Measurements from ENCODE around the gene HIBADH.
"Not testable (repeated sequence)": the region's sequence is repeated elsewhere in the genome, so short reads cannot be mapped to it uniquely, and the experiment has no call there.

Gene HIBADH

DNA sequence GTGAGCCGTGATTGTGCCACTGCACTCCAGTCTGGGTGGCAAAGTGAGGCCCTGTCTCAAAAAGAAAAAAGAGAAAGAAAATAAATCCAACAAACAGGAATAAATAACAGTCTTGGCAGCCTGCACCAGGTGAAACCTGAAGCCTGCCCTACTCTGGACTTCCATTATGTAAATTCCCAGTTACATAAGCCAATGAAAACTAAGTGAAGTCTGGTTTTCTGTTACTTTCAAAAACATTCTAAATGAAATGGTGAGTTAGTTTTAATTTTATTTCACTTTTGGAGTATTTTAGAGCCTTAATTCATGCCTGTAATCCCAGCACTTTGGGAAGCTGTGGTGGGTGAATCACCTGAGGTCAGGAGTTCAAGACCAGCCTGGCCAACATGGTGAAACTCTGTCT is 22.5 kb upstream of the HIBADH start:
- Histone ChIP-seq H3K4me3 (ENCODE audit: low read length in 2 of 2) (no peak overlapping the region), H3K36me3 (ENCODE audit: control insufficient read depth in 2 of 2, insufficient read depth in 2 of 2, low read length in 2 of 2) (no peaks in the 10 kb centered on the region), H3K27ac (ENCODE audit: low read depth in 2 of 2, low read length in 2 of 2) (no peak overlapping the region), H3K9ac (ENCODE audit: low read depth in 1 of 2, low read length in 2 of 2) (no peak overlapping the region), H3K4me1 (ENCODE audit: control insufficient read depth in 2 of 2, insufficient read depth in 2 of 2, low read length in 2 of 2) (no peaks in the 10 kb centered on the region), H3K27me3 (ENCODE audit: control insufficient read depth in 2 of 2, insufficient read depth in 2 of 2, low read length in 2 of 2) (no peaks in the 10 kb centered on the region), H3K9me3 (ENCODE audit: control insufficient read depth in 2 of 2, low read length in 2 of 2) (no peaks in the 10 kb centered on the region)

DNA sequence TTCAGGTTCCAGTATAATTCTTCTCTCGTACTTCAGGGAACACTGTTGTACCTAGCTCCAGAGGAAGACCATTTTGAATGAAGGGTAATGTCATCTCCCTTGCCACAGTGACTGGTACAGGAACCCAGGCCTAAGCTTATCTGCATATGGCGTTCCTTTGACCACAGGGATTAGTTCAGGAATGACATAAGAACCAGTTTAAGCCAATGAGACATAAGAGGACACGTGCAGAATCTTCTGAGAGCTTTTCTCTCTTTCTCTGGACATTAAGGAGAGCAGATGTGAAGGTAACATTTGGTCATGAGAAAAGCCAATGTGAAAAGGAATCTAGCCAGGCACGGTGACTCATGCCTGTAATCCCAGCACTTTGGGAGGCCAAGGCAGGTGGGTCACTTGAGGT is 21.8 kb upstream of the HIBADH start:
- Histone ChIP-seq H3K9me3 (ENCODE audit: control insufficient read depth in 2 of 2, low read length in 2 of 2) (no peaks in the 10 kb centered on the region), H3K36me3 (ENCODE audit: control insufficient read depth in 2 of 2, insufficient read depth in 2 of 2, low read length in 2 of 2) (no peaks in the 10 kb centered on the region), H3K4me1 (ENCODE audit: control insufficient read depth in 2 of 2, insufficient read depth in 2 of 2, low read length in 2 of 2) (no peaks in the 10 kb centered on the region), H3K4me3 (ENCODE audit: low read length in 2 of 2) (no peak overlapping the region), H3K27ac (ENCODE audit: low read depth in 2 of 2, low read length in 2 of 2) (no peak overlapping the region), H3K27me3 (ENCODE audit: control insufficient read depth in 2 of 2, insufficient read depth in 2 of 2, low read length in 2 of 2) (no peaks in the 10 kb centered on the region), H3K9ac (ENCODE audit: low read depth in 1 of 2, low read length in 2 of 2) (no peak overlapping the region)

DNA sequence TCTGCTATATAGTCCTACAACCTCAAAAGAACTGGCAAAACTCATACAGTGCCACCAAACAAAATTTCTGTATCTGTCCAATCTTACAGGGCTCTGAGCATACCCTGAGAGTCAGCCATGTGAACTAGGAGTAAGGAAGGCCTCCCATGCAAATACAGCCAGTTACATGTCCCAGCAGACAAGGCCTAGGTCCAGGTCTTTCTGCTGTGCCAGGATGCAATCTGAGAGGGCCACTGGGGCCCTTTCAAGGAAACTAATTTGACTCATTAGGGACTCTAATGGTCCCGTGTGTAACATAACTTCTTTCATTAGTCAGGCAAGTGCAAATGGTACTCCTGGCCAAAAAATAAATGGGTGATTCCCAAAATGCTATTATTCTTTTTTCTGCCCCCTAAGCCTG is 17.9 kb upstream of the HIBADH start:
- no peaks in the 10 kb centered on the region for H3K36me3 ChIP-seq (ENCODE audit: control insufficient read depth in 2 of 2, insufficient read depth in 2 of 2, low read length in 2 of 2)
- H3K27ac ChIP-seq (ENCODE audit: low read depth in 2 of 2, low read length in 2 of 2), result no peak overlapping the region
- H3K4me1 ChIP-seq (ENCODE audit: control insufficient read depth in 2 of 2, insufficient read depth in 2 of 2, low read length in 2 of 2), result peaks cover 4 to 12% of the 10 kb centered on the region in 2 donors
- H3K4me3 ChIP-seq (ENCODE audit: low read length in 2 of 2), result no peak overlapping the region
- H3K9me3 ChIP-seq (ENCODE audit: control insufficient read depth in 2 of 2, low read length in 2 of 2), result no peaks in the 10 kb centered on the region
- no peaks in the 10 kb centered on the region for H3K27me3 ChIP-seq (ENCODE audit: control insufficient read depth in 2 of 2, insufficient read depth in 2 of 2, low read length in 2 of 2)
- H3K9ac ChIP-seq (ENCODE audit: low read depth in 1 of 2, low read length in 2 of 2), result no peak overlapping the region

DNA sequence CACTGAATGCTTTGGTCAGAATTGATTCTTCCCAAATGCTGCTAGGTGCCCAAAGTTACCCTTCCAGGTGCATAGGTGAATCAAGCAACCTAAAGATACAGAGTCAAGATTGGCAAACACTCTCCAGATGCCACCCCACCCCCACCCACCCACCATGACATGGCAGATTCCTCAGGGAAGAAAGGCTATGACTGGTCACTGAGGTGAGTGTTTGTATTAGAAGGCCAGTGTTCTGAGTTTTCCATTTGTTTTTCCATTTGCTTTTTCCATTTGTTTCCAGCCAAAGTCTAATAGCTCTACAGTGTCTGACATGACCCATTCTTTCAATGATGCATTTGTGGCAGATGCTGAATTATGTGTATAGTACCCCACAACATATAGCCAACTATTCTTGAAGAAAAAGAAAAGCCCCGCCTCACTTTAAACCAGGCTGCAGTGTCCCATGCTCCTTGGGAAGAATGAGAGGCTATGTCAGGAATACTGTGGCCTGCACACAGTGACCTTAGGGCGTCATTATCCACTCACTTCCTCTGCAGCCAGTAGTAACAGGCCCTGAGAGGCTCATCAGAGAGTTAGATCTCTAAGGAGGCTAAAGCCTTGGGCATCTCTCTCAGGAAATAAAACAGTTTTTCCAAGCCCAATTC is 16.1 kb upstream of the HIBADH start:
- Histone ChIP-seq H3K9ac (ENCODE audit: low read depth in 1 of 2, low read length in 2 of 2) (no peak overlapping the region), H3K27ac (ENCODE audit: low read depth in 2 of 2, low read length in 2 of 2) (peak overlapping the region; percentile 67 to 80), H3K27me3 (ENCODE audit: control insufficient read depth in 2 of 2, insufficient read depth in 2 of 2, low read length in 2 of 2) (no peaks in the 10 kb centered on the region), H3K9me3 (ENCODE audit: control insufficient read depth in 2 of 2, low read length in 2 of 2) (no peaks in the 10 kb centered on the region), H3K36me3 (ENCODE audit: control insufficient read depth in 2 of 2, insufficient read depth in 2 of 2, low read length in 2 of 2) (no peaks in the 10 kb centered on the region), H3K4me1 (ENCODE audit: control insufficient read depth in 2 of 2, insufficient read depth in 2 of 2, low read length in 2 of 2) (peaks cover 4 to 12% of the 10 kb centered on the region in 2 donors), H3K4me3 (ENCODE audit: low read length in 2 of 2) (no peak overlapping the region)

DNA sequence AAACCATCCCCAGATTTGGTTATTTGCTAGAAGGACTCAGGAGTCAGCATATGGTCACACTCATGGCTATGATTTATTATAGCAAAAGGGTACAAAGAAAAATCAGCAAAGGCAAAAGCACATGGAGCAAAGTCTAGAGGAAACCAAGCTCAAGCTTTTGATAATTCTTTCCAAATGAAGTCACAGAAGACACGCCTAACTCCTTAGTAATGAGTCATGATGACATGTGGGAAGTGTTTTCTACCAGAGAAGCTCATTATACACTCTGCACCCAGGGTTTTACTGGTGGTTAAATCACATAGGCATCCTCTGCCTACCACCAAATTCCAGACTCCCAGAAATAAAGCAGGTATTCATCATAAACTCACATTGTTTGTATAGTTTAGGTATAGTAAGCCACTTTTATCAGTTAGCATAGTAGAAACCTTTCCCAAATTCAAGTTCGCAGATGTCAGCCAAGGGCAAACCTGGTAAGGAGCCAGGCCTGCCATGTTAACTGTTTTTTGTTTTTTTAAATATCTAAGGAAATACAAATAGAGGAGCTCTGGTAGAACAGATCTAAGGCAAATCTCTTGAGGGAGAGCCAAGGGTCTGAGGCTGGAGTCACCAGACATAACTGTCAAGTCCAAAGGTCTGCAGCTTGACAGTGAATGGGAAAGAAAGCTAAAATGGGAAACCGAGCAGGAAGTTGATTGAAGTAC is 15.4 kb upstream of the HIBADH start:
- H3K27ac ChIP-seq (ENCODE audit: low read depth in 2 of 2, low read length in 2 of 2), result peak overlapping the region; percentile 67 to 80

DNA sequence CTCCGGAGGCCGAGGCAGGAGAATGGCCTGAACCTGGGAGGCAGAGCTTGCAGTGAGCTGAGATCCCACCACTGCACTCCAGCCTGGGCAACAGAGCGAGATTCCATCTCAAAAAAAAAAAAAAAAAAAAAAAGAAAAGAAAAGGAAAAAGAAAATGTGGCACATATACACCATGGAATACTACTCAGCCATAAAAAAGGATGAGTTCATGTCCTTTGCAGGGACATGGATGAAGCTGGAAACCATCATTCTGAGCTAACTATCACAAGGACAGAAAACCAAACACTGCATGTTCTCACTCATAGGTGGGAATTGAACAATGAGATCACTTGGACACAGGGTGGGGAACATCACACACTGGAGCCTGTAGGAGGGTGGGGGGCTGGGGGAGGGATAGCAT is 11.4 kb upstream of the HIBADH start:
- H3K9ac ChIP-seq (ENCODE audit: low read depth in 1 of 2, low read length in 2 of 2); H3K4me3 ChIP-seq (ENCODE audit: low read length in 2 of 2); H3K36me3 ChIP-seq (ENCODE audit: control insufficient read depth in 2 of 2, insufficient read depth in 2 of 2, low read length in 2 of 2); H3K27me3 ChIP-seq (ENCODE audit: control insufficient read depth in 2 of 2, insufficient read depth in 2 of 2, low read length in 2 of 2); H3K27ac ChIP-seq (ENCODE audit: low read depth in 2 of 2, low read length in 2 of 2); H3K9me3 ChIP-seq (ENCODE audit: control insufficient read depth in 2 of 2, low read length in 2 of 2): not testable (repeated sequence)
- H3K4me1 ChIP-seq (ENCODE audit: control insufficient read depth in 2 of 2, insufficient read depth in 2 of 2, low read length in 2 of 2), result peaks cover 4 to 12% of the 10 kb centered on the region in 2 donors

More for the DNA sequence above, 15.4 kb upstream of the HIBADH start:
- Histone ChIP-seq H3K4me3 (ENCODE audit: low read length in 2 of 2) (peak overlapping the region in 1 of 2 donors; percentile 12), H3K36me3 (ENCODE audit: control insufficient read depth in 2 of 2, insufficient read depth in 2 of 2, low read length in 2 of 2) (no peaks in the 10 kb centered on the region), H3K9ac (ENCODE audit: low read depth in 1 of 2, low read length in 2 of 2) (peak overlapping the region in 1 of 2 donors; percentile 14), H3K4me1 (ENCODE audit: control insufficient read depth in 2 of 2, insufficient read depth in 2 of 2, low read length in 2 of 2) (peaks cover 4 to 12% of the 10 kb centered on the region in 2 donors), H3K9me3 (ENCODE audit: control insufficient read depth in 2 of 2, low read length in 2 of 2) (no peaks in the 10 kb centered on the region), H3K27me3 (ENCODE audit: control insufficient read depth in 2 of 2, insufficient read depth in 2 of 2, low read length in 2 of 2) (no peaks in the 10 kb centered on the region)

DNA sequence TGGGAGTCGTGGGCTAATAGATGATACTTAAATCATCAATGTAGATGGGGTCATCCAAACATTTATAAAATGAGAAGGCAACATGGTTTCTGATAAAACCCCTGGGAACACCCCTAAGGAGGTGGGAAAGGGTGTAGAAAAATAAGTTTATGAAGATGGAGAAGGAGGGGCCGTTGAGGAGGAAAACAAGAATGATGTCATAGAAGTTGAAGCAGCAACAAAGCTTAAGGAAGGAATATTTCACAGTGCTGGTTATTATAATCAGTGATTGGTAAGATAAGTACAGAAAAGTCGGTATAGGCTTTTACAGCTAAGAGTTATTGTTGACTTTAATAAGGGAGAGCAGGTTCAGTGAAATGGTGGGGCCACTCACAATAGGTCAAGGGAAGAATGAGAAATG is 9.0 kb upstream of the HIBADH start:
- no peak overlapping the region for H3K9ac ChIP-seq (ENCODE audit: low read depth in 1 of 2, low read length in 2 of 2)
- no peaks in the 10 kb centered on the region for H3K36me3 ChIP-seq (ENCODE audit: control insufficient read depth in 2 of 2, insufficient read depth in 2 of 2, low read length in 2 of 2)
- no peak overlapping the region for H3K4me3 ChIP-seq (ENCODE audit: low read length in 2 of 2)
- H3K27me3 ChIP-seq (ENCODE audit: control insufficient read depth in 2 of 2, insufficient read depth in 2 of 2, low read length in 2 of 2), result no peaks in the 10 kb centered on the region
- no peaks in the 10 kb centered on the region for H3K9me3 ChIP-seq (ENCODE audit: control insufficient read depth in 2 of 2, low read length in 2 of 2)
- no peaks in the 10 kb centered on the region for H3K4me1 ChIP-seq (ENCODE audit: control insufficient read depth in 2 of 2, insufficient read depth in 2 of 2, low read length in 2 of 2)
- no peak overlapping the region for H3K27ac ChIP-seq (ENCODE audit: low read depth in 2 of 2, low read length in 2 of 2)

DNA sequence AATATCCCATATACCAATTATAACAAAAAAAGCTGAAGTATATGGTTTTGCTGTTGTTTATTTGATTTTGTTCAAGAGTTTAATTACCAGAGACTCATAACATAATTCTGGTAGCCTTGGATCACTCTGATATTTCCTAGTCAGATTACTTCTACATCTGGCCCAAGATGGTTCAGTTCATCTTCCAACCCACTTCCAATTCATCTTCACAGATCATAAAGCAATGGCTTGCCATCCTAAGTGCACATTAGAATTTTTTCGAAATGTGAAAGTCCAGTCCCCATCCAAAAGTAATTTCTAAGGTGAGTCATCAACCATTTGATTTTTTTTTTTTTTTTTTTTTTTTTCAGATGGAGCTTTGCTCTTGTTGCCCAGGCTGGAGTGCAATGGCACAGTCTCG is 8.0 kb upstream of the HIBADH start:
- Histone ChIP-seq H3K4me3 (ENCODE audit: low read length in 2 of 2) (no peak overlapping the region), H3K9ac (ENCODE audit: low read depth in 1 of 2, low read length in 2 of 2) (no peak overlapping the region), H3K27ac (ENCODE audit: low read depth in 2 of 2, low read length in 2 of 2) (no peak overlapping the region), H3K4me1 (ENCODE audit: control insufficient read depth in 2 of 2, insufficient read depth in 2 of 2, low read length in 2 of 2) (no peaks in the 10 kb centered on the region), H3K36me3 (ENCODE audit: control insufficient read depth in 2 of 2, insufficient read depth in 2 of 2, low read length in 2 of 2) (no peaks in the 10 kb centered on the region), H3K27me3 (ENCODE audit: control insufficient read depth in 2 of 2, insufficient read depth in 2 of 2, low read length in 2 of 2) (no peaks in the 10 kb centered on the region), H3K9me3 (ENCODE audit: control insufficient read depth in 2 of 2, low read length in 2 of 2) (no peaks in the 10 kb centered on the region)

DNA sequence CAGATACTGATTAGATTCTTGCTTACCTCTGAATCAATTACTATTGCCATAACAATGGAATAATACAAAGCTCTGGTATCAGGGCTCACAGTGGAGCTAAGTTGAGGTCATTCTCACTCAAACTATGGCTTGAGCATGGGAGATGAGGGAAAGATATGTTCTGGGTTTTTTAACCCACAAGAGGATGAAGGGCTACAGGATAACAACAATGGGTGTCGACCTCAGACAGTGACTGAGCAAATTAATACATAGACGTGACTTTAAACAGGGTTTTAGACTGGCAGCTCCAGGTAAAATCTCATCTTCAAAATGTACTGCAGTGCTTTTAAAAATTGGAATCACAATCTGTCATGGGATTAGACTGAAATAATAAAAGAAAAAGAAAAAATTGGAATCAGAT is 7.5 kb upstream of the HIBADH start:
- no peaks in the 10 kb centered on the region for H3K36me3 ChIP-seq (ENCODE audit: control insufficient read depth in 2 of 2, insufficient read depth in 2 of 2, low read length in 2 of 2)
- H3K27ac ChIP-seq (ENCODE audit: low read depth in 2 of 2, low read length in 2 of 2), result no peak overlapping the region
- no peak overlapping the region for H3K9ac ChIP-seq (ENCODE audit: low read depth in 1 of 2, low read length in 2 of 2)
- no peaks in the 10 kb centered on the region for H3K4me1 ChIP-seq (ENCODE audit: control insufficient read depth in 2 of 2, insufficient read depth in 2 of 2, low read length in 2 of 2)
- H3K27me3 ChIP-seq (ENCODE audit: control insufficient read depth in 2 of 2, insufficient read depth in 2 of 2, low read length in 2 of 2), result no peaks in the 10 kb centered on the region
- H3K9me3 ChIP-seq (ENCODE audit: control insufficient read depth in 2 of 2, low read length in 2 of 2), result no peaks in the 10 kb centered on the region
- no peak overlapping the region for H3K4me3 ChIP-seq (ENCODE audit: low read length in 2 of 2)

DNA sequence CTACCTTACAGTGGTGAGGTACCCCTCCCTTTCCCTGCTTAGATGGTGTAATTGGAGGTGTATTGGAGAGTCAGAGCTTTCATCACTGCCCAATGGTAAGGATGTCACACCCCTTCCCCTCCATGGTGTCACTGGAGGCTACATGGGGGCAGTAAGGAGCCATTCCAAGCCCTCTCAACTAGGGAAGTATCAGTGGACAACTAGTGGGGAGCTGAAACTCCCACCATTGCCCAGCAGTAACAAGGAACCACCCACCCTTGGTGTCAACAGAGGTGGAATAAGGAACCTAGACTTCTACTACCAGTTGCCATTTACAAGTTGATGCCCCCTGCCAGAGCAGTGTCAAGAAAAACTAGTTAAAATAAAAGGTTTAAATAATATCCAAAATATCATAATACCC is 2.8 kb upstream of the HIBADH start:
- Histone ChIP-seq H3K4me1 (ENCODE audit: control insufficient read depth in 2 of 2, insufficient read depth in 2 of 2, low read length in 2 of 2) (peaks cover 5 to 10% of the 10 kb centered on the region in 2 donors), H3K9me3 (ENCODE audit: control insufficient read depth in 2 of 2, low read length in 2 of 2) (no peaks in the 10 kb centered on the region), H3K9ac (ENCODE audit: low read depth in 1 of 2, low read length in 2 of 2) (no peak overlapping the region), H3K36me3 (ENCODE audit: control insufficient read depth in 2 of 2, insufficient read depth in 2 of 2, low read length in 2 of 2) (no peaks in the 10 kb centered on the region), H3K27ac (ENCODE audit: low read depth in 2 of 2, low read length in 2 of 2) (no peak overlapping the region), H3K27me3 (ENCODE audit: control insufficient read depth in 2 of 2, insufficient read depth in 2 of 2, low read length in 2 of 2) (no peaks in the 10 kb centered on the region), H3K4me3 (ENCODE audit: low read length in 2 of 2) (no peak overlapping the region)

Data from mucosa of rectum (tissue), 2 donors.